HepG2 (cell line): ENCODE data around the gene MCAT. TPM values are rescaled to one million over a fixed set of nuclear protein-coding genes. Genes with fewer than 3 reads are reported as not detected.
A peak's percentile ranks its signal among the peaks of the same experiment; 100 is the strongest.
"Not testable (repeated sequence)": the region's sequence is repeated elsewhere in the genome, so short reads cannot be mapped to it uniquely, and the experiment has no call there.

Source experiments
- FOSL1 ChIP-seq: sonication (generic); formaldehyde crosslinking; IDR thresholded peaks from 2 replicates; pipeline ENCODE4 v1.9.0; 2021; ENCODE audit warnings: missing genetic modification reagents, borderline replicate concordance
- FOSL2 ChIP-seq: sonication (generic); formaldehyde crosslinking; IDR thresholded peaks from 2 replicates; pipeline ENCODE4 v1.4.0; 2020; ENCODE audit warnings: missing genetic modification reagents
- FOXK1 ChIP-seq: sonication (generic); formaldehyde crosslinking; IDR thresholded peaks from 2 replicates; pipeline ENCODE4 v1.4.0; 2020; ENCODE audit warnings: low read depth, missing genetic modification reagents, borderline replicate concordance
- GATA4 ChIP-seq: sonication (generic); IDR thresholded peaks from 2 replicates; pipeline ENCODE4 v1.6.1; 2016; ENCODE audit warnings: antibody characterized with exemption, low read depth, borderline replicate concordance
- GATAD2A ChIP-seq: IDR thresholded peaks from 2 replicates; pipeline ENCODE4 v1.6.1; 2016
- HMG20A ChIP-seq: IDR thresholded peaks from 2 replicates; pipeline ENCODE4 v1.6.1; 2016; ENCODE audit warnings: borderline replicate concordance
- JUN ChIP-seq: sonication (generic); formaldehyde crosslinking; IDR thresholded peaks from 2 replicates; pipeline ENCODE4 v1.4.0; 2020; ENCODE audit warnings: mild to moderate bottlenecking, missing genetic modification reagents
- MXD4 ChIP-seq: IDR thresholded peaks from 2 replicates; pipeline ENCODE4 v1.6.1; 2016; ENCODE audit warnings: mild to moderate bottlenecking, missing biosample characterization, missing genetic modification reagents
- MYPOP ChIP-seq: sonication (generic); formaldehyde crosslinking; IDR thresholded peaks from 2 replicates; pipeline ENCODE4 v1.8.1; 2023; ENCODE audit warnings: mild to moderate bottlenecking, moderate library complexity, missing genetic modification reagents
- SOX5 ChIP-seq: IDR thresholded peaks from 2 replicates; pipeline ENCODE4 v1.6.1; 2016; ENCODE audit warnings: borderline replicate concordance
- TARDBP ChIP-seq: sonication (generic); formaldehyde crosslinking; IDR thresholded peaks from 2 replicates; pipeline ENCODE4 v1.8.0; 2022; ENCODE audit warnings: mild to moderate bottlenecking, missing genetic modification reagents
- TFE3 ChIP-seq: IDR thresholded peaks from 2 replicates; pipeline ENCODE4 v1.6.1; 2016
- polyA plus RNA-seq, 8 experiments: library from polyadenylated mRNA; depleted of rRNA in 3 of 8; stranded (reverse) in 7 of 8; unstranded in 1 of 8; fragments of >200 nt; fragmentation: Illumina TruSeq in 4 of 8; extraction: Trizol in 4 of 8; gene quantifications; 2 replicates each; pipeline versions ENCODE4 v1.2.1 to v1.2.3, GENCODE V29; 2011 to 2016; ENCODE audit warnings: low read depth in 4 of 8, missing spikeins in 1 of 8, mixed read lengths in 1 of 8; ENCODE audit not compliant: insufficient read depth in 1 of 8
- total RNA-seq, 5 experiments: library from RNA; depleted of rRNA; stranded (reverse); fragments of >200 nt; fragmentation: Illumina TruSeq; extraction: Trizol; gene quantifications; 2 replicates each; pipeline ENCODE4 v1.2.3, GENCODE V29; 2016; ENCODE audit warnings: low read depth in 1 of 5
- TF ChIP-seq, protein P1 (sequence below), 2 experiments: sonication (generic) in 1 of 2; formaldehyde crosslinking in 1 of 2; IDR thresholded peaks; 2 replicates each; pipeline versions ENCODE4 v1.4.0 to v1.6.1; 2016 to 2020; ENCODE audit warnings: borderline replicate concordance in 1 of 2, low read depth in 1 of 2, mild to moderate bottlenecking in 1 of 2, missing genetic modification reagents in 1 of 2
- TF ChIP-seq, protein P2 (sequence below): sonication (generic); formaldehyde crosslinking; IDR thresholded peaks from 2 replicates; pipeline ENCODE4 v1.5.1; 2020; ENCODE audit warnings: mild to moderate bottlenecking, missing genetic modification reagents, moderate library complexity
- TF ChIP-seq, protein P3 (sequence below), 2 experiments: sonication (generic) in 1 of 2; formaldehyde crosslinking in 1 of 2; IDR thresholded peaks; 2 replicates each; pipeline versions ENCODE4 v1.4.0 to v1.6.1; 2018 to 2020; ENCODE audit warnings: missing genetic modification reagents in 2 of 2, borderline replicate concordance in 1 of 2, low read depth in 1 of 2, mild to moderate bottlenecking in 1 of 2, missing biosample characterization in 1 of 2

MCAT gene
- total and polyA plus RNA-seq, 2 of the 13 experiments (the other 11 are each of a cell fraction or from before 2014, with no cell fraction given) = 9.3 to 16.7 TPM

DNA sequence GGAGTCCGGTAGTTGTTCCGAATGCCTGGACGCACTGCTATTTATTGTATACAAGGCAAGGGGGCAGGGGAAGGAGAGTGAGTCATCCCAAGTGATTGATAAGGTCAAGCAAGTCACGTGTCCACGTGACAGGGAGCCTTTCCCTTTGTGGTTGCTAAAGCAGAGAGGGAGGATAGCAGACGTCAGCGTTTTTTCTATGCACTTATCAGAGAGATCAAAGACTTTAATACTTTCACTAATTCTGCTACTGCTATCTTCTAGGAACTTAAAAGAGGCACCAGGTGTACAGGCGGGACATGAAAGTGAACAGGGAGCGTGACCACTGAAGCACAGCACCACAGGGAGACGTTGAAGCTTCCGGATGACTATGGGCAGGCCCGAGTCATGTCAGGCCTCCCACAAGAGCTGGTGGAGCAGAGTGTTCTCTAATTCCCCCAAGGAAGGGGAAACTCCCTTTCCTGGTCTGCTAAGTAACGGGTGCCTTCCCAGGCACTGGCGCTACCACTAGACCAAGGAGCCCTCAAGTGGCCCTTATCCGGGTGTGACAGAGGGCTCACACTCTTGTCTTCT lies 39.1 kb downstream of the MCAT start (continued):
- TF ChIP-seq GATAD2A (CRISPR knock-in tag) = peak; percentile 72
- 0 out of 2 replicates have a peak, but pooled peaks have one; percentile 52 for TF ChIP-seq MYPOP (CRISPR knock-in tag)
- TF ChIP-seq GATA4 = peak; percentile 16; the same call in 1 of the 2 replicates
- peak; percentile 91; the same call in 1 of the 2 replicates for TF ChIP-seq FOSL1 (CRISPR knock-in tag)
- peak; percentile 86; the same call in 1 of the 2 replicates for TF ChIP-seq SOX5
- TF ChIP-seq, protein P1, sequence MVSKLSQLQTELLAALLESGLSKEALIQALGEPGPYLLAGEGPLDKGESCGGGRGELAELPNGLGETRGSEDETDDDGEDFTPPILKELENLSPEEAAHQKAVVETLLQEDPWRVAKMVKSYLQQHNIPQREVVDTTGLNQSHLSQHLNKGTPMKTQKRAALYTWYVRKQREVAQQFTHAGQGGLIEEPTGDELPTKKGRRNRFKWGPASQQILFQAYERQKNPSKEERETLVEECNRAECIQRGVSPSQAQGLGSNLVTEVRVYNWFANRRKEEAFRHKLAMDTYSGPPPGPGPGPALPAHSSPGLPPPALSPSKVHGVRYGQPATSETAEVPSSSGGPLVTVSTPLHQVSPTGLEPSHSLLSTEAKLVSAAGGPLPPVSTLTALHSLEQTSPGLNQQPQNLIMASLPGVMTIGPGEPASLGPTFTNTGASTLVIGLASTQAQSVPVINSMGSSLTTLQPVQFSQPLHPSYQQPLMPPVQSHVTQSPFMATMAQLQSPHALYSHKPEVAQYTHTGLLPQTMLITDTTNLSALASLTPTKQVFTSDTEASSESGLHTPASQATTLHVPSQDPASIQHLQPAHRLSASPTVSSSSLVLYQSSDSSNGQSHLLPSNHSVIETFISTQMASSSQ (IDR thresholded peaks at IDR 0.05; ENCODE audit: low read depth) = not testable (repeated sequence)
- TF ChIP-seq, protein P1 (CRISPR knock-in tag; IDR thresholded peaks at IDR 0.05; ENCODE audit: borderline replicate concordance) = 0 out of 2 replicates have a peak, but pooled peaks have one; percentile 41
- peak; percentile 63; the same call in 1 of the 2 replicates for TF ChIP-seq HMG20A (CRISPR knock-in tag)
- peak; percentile 33; the same call in 1 of the 2 replicates for TF ChIP-seq FOXK1
- peak; percentile 99 for TF ChIP-seq FOSL2 (CRISPR knock-in tag)
- TF ChIP-seq, protein P2, sequence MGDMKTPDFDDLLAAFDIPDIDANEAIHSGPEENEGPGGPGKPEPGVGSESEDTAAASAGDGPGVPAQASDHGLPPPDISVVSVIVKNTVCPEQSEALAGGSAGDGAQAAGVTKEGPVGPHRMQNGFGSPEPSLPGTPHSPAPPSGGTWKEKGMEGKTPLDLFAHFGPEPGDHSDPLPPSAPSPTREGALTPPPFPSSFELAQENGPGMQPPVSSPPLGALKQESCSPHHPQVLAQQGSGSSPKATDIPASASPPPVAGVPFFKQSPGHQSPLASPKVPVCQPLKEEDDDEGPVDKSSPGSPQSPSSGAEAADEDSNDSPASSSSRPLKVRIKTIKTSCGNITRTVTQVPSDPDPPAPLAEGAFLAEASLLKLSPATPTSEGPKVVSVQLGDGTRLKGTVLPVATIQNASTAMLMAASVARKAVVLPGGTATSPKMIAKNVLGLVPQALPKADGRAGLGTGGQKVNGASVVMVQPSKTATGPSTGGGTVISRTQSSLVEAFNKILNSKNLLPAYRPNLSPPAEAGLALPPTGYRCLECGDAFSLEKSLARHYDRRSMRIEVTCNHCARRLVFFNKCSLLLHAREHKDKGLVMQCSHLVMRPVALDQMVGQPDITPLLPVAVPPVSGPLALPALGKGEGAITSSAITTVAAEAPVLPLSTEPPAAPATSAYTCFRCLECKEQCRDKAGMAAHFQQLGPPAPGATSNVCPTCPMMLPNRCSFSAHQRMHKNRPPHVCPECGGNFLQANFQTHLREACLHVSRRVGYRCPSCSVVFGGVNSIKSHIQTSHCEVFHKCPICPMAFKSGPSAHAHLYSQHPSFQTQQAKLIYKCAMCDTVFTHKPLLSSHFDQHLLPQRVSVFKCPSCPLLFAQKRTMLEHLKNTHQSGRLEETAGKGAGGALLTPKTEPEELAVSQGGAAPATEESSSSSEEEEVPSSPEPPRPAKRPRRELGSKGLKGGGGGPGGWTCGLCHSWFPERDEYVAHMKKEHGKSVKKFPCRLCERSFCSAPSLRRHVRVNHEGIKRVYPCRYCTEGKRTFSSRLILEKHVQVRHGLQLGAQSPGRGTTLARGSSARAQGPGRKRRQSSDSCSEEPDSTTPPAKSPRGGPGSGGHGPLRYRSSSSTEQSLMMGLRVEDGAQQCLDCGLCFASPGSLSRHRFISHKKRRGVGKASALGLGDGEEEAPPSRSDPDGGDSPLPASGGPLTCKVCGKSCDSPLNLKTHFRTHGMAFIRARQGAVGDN (CRISPR knock-in tag) = peak; percentile 13; the same call in 1 of the 2 replicates
- peak; percentile 87 for TF ChIP-seq TFE3 (CRISPR knock-in tag)
- TF ChIP-seq MXD4 (CRISPR knock-in tag) = 0 out of 2 replicates have a peak, but pooled peaks have one; percentile 37
- TF ChIP-seq, protein P3, sequence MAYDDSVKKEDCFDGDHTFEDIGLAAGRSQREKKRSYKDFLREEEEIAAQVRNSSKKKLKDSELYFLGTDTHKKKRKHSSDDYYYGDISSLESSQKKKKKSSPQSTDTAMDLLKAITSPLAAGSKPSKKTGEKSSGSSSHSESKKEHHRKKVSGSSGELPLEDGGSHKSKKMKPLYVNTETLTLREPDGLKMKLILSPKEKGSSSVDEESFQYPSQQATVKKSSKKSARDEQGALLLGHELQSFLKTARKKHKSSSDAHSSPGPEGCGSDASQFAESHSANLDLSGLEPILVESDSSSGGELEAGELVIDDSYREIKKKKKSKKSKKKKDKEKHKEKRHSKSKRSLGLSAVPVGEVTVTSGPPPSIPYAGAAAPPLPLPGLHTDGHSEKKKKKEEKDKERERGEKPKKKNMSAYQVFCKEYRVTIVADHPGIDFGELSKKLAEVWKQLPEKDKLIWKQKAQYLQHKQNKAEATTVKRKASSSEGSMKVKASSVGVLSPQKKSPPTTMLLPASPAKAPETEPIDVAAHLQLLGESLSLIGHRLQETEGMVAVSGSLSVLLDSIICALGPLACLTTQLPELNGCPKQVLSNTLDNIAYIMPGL (CRISPR knock-in tag; IDR thresholded peaks at IDR 0.05; ENCODE audit: borderline replicate concordance in 1 of 2, low read depth in 1 of 2) = 0 out of 4 replicates have a peak, but pooled peaks of 1 of the 2 experiments have one; percentile 25
- TF ChIP-seq TARDBP (CRISPR knock-in tag) = peak; percentile 61
- peak; percentile 61; the same call in 1 of the 2 replicates for TF ChIP-seq JUN (CRISPR knock-in tag)
